HG02852 (cell line): ENCODE results near the gene NEK6.
"Not testable (repeated sequence)": the region's sequence is repeated elsewhere in the genome, so short reads cannot be mapped to it uniquely, and the experiment has no call there.

Source experiments
- ATAC-seq: cut with Tn5 transposase; IDR thresholded peaks from one replicate; pipeline ENCODE4 v1.9.1; 2021; ENCODE audit warnings: mild to moderate bottlenecking, moderate library complexity; ENCODE audit not compliant: unreplicated experiment

The NEK6 gene

GRCh38 chr9:124225945-124226344 is 31.8 kb upstream of the NEK6 start:
- ATAC-seq = no peak

- no peak for ATAC-seq
Measured at GRCh38 chr9:124228516-124228915, 29.2 kb upstream of the NEK6 start.

- ATAC-seq = no peak
Measured at GRCh38 chr9:124231095-124231737, 26.5 kb upstream of the NEK6 start.

DNA sequence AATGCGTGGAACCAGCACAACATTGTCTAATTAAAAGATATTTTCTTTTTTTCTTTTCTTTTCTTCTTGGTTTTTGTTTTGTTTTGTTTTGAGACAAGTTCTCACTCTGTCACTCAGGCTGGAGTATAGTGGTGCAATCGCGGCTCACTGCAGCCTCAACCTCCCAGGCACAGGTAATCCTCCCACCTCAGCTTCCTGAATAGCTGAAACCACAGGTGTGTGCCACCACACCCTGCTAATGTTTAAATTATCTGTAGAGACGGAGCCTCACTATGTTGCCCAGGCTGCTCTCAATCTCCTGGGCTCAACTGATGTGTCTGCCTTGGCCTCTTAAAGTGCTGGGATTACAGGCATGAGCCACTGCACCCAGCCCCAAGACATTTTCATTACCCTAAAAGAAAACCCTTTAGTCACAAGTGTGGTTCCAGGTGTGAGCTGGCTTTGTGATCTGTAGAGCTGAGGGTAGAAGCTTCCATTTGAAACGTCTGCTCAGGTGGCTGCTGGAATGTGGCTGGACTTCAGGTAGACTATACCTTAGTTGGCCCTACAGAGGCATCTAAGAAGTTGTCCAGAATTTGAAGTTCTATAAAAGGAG is 19.1 kb upstream of the NEK6 start:
- peak; percentile 23 for ATAC-seq

DNA sequence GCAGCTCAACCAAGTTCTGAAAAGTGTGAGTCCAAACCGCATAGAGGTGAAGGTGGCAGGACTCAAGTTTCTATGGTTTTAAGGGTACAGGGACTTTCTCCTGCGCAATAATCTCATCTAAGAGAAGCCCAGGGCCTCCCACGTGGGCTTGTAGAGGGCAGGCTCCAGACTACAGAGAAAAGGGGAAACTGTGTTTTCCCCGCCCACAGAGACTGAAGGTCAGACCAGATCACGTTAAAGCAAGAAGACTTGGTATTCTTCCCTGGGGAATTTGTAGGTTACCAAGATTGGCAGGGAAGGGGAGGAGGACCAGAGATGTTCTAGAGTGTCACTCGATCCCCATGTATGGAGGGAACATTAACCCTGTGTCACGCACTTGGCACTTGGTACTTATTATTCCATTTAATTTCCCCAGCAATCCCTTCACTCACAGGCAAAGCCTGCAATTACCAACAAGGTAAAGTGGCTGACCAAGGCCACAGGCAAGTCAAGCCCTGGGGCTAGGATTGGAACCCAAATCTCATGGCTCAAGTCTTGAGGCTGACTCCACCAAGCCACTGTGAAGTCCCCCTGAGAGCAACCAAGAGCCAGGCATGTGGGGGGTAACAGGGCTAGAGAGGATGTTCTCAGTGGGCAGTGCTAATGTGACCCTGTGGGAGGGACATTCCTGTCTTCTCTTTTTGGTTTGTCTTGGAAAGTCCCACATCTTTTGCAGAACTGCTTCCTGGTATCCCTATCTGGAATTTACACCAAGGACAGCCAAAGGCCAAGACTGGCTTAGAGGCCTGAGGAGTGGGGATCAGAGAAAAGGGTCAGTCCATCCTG is 18.3 kb upstream of the NEK6 start:
- peak; percentile 80 for ATAC-seq

DNA sequence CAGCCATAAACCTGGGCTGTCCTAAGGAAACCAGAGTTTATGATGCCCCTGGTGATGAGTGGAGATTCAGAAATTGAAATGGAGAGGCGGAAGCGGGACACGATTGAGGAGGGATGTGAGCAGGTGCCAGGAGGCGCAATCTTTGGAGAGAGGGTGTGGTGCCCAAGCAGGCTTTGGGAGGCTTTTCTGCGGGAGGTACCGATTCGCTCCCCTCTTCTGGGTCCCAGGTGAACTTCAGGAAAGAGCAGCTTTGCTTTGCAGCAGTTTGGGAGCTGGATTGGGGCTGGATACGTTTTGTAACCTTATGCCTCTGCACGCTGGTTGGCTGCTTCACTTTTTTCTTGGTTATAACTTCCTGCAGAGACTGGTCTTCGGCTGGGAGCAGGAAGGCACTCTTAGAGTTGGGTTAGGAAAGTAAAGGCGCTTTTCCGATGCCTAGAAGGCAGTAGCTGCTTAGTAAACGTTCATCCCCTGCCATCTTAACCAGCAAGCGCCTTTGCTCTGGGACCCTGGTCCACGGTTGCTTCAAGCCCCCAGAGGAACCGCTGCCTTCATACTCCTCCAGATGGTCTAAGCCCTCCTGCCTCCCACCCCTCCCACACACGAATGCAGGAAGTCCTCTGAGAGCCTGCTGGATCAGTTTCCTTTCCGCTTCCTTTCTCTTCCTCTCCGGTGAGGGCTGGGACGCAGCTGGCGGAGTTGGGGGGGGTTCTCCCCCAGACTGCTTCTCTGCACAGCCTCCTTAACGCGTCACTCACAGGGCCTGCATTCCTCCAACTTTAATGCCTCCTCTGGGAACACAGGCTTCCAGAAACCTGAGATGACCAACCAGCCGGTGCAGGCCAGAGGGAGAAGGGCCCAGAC is 15.2 kb upstream of the NEK6 start:
- ATAC-seq = no peak

DNA sequence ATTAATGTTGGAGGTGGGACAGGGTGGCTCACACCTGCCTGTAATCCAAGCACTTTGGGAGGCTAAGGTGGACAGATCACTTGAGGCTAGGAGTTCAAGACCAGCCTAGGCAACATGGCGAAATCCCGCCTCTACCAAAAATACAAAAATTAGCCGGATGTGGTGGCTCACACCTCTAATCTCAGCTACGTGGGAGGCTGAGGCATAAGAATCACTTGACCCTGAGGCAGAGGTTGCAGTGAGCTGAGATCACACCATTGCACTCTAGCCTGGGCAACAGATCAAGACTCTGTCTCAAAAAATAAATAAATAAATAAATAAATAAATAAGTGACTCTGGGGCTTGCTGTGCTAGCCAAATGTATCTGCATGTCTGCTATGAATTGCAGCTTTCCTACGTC is 10.4 kb upstream of the NEK6 start:
- ATAC-seq = not testable (repeated sequence)

DNA sequence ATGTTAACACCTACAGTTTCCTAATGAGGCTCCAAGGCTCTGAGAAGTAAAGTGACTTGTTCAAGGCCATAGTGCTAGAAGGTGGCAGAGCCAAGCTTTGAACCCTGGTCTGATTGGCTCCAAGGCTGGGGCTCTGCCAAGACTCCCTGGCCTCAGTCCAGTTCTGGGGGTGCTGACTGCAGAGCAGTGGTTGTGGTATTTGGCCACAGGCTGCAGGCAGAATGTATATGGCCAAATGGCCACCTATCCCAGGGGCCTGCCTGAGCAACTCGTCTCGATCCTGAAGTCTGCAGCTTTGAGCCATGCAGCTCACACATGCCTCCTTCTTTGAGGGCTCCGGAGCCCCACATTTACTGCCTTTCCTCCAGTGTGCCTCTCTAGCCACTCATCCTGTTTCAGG is 9.7 kb upstream of the NEK6 start:
- ATAC-seq = no peak

- no peak for ATAC-seq
Measured at GRCh38 chr9:124248960-124249359, 8.8 kb upstream of the NEK6 start.

GRCh38 chr9:124251204-124251603 is 6.5 kb upstream of the NEK6 start:
- ATAC-seq = no peak

- ATAC-seq = no peak
Measured at GRCh38 chr9:124251605-124252378, 6.0 kb upstream of the NEK6 start.

DNA sequence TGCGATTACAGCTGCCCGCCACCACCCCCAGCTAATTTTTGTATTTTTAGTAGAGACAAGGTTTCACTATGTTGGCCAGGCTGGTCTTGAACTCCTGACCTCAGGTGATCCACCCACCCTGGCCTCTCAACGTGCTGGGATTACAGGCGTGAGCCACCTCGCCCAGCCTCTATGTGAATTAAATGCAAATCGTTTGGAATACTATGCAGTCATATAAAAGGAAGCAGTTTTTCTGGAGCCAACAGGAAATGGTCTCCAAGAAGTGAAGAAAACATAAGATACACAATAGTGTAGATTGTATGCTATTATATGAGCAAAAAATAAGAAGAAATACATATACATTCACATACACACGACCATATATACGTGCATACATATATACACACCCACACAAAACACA is 4.9 kb upstream of the NEK6 start:
- ATAC-seq = not testable (repeated sequence)

GRCh38 chr9:124254261-124254682 is 3.5 kb upstream of the NEK6 start:
- peak; percentile 58 for ATAC-seq

- no peak for ATAC-seq
Measured at GRCh38 chr9:124255222-124255621, 2.5 kb upstream of the NEK6 start.

DNA sequence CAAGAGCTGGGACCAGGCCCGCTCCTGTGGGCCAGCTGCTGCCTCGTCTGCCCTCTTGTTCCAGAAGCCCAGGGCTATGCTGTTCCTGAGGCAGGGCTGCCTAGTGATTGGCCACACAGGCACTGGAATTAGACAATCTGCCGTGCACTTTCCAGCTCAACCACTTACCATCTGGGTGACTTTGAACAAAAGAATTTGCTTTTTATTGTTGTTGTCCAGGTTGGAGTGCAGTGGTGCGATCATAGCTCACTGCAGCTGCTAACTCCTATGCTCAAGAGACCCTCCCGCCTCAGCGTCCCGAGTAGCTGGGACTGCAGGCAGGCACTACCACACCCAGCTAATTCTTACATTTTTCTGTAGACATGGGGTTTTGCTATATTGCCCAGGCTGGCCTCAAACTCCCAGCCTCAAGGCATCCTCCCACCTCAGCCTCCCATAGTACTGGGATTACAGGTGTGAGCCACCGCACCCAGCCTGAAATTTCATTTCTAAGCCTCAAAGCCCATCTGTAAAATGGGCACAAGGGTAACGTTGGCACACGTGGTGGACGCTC is 1.2 kb upstream of the NEK6 start:
- ATAC-seq = no peak

- no peak for ATAC-seq
Measured at GRCh38 chr9:124257070-124257843, 492 bp upstream of the NEK6 start.

GRCh38 chr9:124258607-124259157 is 933 bp downstream of the NEK6 start:
- ATAC-seq = no peak

DNA sequence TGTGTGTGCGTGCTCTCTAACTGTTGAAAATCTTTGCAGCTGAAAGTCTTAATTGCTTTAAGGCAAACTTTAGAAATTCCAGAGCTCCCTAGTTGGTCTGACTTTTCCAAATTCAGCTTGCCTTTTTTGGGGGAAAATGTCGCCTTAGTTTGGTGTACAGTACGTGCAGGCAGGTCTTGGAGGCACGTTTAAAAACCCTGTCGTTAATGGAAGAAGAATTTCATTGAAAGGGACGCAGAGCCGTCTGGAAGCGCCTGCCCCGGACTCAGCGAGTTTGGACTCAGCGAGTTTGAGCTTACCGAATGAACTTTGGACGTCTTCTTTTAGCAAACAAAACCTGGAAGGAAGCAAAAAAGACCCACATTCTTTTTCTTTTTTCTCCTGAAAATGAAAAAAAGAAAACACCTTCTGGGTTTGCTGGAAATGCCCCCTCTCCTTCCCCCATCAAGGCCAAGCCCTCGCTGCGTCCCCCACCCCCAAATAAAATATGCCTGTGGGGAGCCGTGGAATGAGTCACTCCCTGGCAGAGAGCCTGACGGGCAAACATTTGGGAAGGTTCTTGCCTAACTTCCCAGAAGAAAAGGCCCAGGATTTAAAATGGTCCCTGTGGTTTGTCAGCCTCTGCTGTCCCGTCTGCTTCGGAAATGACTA is 1.5 kb downstream of the NEK6 start:
- no peak for ATAC-seq
